GM23248 (cell line): ENCODE results near the gene TTC28.

Source experiments
- EZH2 ChIP-seq: fragments of 200-600 bp; sonication (generic); IDR thresholded peaks from 2 replicates; pipeline ENCODE4 v1.6.1; 2018; ENCODE audit warnings: antibody characterized with exemption, mild to moderate bottlenecking; ENCODE audit not compliant: insufficient read depth, poor library complexity, severe bottlenecking
- EZH2phosphoT487 ChIP-seq: fragments of 200-600 bp; sonication (generic); IDR thresholded peaks from 2 replicates; pipeline ENCODE4 v1.6.1; 2018; ENCODE audit warnings: antibody characterized with exemption, moderate library complexity, mild to moderate bottlenecking, low read depth; ENCODE audit not compliant: insufficient read depth

- no peak for TF ChIP-seq EZH2
- no peak for TF ChIP-seq EZH2phosphoT487
These were observed 249.1 kb downstream of the TTC28 start for GRCh38 chr22:28430466-28431025.
